HG02938 (cell line): Measurements from ENCODE around the gene SEMA5A.

Experiments
- ATAC-seq: cut with Tn5 transposase; IDR thresholded peaks from one replicate; pipeline ENCODE4 v1.9.1; 2021; ENCODE audit warnings: mild to moderate bottlenecking, moderate library complexity; ENCODE audit not compliant: unreplicated experiment

SEMA5A gene

DNA sequence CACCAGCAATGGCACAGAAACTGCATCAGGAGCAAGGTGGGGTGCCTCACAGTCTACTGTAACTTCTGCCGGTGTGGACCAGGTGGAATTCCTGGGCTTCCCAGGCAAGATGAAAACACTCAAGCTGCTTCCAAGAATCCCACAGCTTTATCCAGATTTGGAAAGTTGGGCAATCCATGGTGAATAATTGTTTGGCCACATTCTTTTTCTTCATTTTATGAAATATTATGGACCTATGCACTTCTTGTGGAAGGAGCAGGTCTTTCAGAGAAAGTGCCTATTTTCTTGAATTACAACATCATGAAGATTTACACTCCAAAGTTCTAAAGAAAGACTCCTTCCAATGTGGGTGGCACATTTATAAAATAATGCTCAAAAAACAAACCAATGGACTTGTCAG, 503.6 kb downstream of the SEMA5A start:
- no peak for ATAC-seq

DNA sequence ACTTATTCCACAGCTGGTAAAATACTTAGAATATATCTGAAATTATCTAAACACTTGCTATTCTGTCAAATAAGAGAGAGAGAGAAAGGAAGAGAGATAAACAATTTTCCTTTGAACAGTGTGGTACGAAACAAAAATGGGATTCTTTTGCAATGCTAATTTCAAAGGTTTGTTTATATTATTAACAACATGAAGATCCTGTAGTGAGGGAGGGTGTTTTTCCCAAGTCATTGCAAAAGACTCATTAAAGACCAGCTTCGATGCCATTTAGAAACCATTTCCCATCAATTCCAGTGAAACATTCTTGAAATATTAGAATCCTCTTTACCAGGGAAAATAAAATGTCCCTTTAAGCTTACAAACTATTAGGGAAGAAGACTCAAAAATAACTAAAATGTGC, 505.4 kb downstream of the SEMA5A start:
- no peak for ATAC-seq

DNA sequence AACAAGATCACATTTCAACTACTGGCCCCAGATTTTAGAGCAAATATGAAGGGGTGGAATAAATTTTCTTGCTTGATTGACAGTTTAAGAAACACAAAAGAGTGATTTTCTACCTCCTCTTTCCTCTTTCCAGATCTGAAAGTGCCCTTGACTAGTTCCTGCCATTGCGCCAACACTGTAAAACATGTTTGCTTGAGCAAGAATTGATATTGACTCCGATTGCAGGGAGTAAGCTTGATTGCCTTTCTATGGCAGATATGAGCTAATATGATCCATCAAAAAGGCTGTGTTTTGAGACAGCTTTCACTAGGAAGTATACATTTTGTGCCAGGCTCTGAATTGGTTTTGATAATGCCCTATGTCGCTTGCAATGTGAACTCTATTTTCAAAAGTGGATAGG, 508.8 kb downstream of the SEMA5A start:
- no peak for ATAC-seq

DNA sequence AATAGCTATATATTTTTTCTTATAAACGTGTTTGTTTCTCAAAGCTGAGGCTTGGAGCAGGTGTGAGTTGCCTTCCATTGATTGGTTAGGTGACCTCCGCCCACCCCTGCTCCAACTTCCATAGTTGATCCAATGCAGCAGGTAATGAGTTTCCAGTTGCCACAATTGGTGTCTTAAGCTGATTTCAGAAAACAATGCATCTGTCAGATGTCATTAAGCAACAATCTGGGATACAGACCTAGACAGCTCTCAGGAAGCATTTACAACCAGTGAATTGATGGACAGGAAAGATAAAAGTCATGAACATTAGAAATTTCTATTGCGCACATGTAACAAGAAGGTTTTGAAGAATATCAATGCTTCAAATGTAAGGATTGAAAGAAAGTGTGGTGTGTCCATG, 510.5 kb downstream of the SEMA5A start:
- no peak for ATAC-seq

DNA sequence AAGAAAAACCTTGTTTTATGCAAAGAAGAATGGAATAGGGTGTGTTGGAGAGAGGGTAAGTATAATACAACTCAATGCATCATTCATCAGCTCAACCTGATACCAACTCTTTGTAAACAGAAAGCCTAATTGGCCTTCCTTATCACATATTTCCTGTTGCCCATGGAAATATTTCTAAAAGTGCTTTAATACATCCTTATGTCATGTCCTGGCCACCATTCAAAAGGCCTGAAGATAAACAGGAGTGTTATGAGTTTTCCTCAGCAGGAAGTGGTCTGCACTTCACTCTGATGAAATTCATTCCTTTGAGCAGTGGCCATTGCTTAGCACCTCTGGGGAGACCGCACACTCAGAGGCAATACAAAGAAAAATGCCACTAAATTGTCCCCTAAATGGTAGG, 511.2 kb downstream of the SEMA5A start:
- ATAC-seq = no peak

- no peak for ATAC-seq
Measured at GRCh38 chr5:9033524-9033923, 512.4 kb downstream of the SEMA5A start.

- ATAC-seq = no peak
Measured at GRCh38 chr5:9025942-9026341, 519.9 kb downstream of the SEMA5A start.

DNA sequence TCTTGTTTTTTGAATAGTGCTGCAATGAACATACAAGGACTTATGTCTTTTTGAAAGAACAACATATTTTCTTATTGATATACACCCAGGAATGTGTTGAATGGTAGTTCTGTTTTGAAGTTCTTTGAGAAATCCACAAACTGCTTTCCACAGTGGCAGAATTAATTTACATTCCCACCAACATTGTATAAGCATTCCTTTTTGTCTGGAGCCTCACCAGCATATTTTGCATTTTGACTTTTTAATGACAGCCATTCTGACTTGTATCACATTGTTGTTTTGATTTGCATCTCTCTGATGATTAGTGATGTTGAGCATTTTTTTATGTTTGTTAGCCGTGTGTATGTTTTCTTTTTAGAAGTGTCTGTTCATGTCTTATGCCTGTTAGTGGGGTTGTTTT, 524.9 kb downstream of the SEMA5A start:
- ATAC-seq = no peak

GRCh38 chr5:9015937-9016270, 530.0 kb downstream of the SEMA5A start:
- no peak for ATAC-seq

DNA sequence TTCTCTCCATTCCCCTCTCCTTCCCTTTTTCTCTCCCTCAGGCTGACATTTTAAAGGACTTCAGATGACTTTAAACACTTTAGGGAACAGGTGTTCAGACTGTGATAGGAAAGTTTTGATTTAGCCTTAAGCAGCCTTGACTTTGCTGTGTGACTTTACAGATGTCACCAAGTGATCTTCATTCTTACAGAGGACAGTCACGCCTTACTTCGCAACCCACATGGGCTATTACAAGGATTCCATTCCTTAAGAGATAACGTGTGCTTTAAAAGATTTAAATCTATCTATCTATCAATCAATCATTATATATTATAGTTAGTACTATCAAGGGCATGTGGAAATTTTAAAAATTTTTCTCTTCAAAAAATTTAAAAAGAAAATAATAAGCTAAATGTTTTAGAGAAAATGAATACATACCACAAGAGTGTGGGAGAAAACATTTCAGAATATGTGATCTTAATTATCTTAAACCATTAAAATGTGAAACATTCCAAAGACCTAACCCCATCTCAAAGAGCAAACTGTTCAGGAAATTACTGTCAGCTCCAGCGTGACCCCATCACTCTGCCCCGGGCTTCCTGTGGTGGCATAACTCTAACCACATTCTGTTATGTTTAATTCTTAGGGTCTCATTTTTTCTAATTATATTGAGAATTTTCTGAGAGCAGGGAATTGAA, 530.5 kb downstream of the SEMA5A start:
- no peak for ATAC-seq

GRCh38 chr5:9013147-9013546, 532.7 kb downstream of the SEMA5A start:
- ATAC-seq = no peak

- no peak for ATAC-seq
Measured at GRCh38 chr5:9009931-9010651, 535.8 kb downstream of the SEMA5A start.

- ATAC-seq = no peak
Measured at GRCh38 chr5:8997542-8998070, 548.3 kb downstream of the SEMA5A start.

DNA sequence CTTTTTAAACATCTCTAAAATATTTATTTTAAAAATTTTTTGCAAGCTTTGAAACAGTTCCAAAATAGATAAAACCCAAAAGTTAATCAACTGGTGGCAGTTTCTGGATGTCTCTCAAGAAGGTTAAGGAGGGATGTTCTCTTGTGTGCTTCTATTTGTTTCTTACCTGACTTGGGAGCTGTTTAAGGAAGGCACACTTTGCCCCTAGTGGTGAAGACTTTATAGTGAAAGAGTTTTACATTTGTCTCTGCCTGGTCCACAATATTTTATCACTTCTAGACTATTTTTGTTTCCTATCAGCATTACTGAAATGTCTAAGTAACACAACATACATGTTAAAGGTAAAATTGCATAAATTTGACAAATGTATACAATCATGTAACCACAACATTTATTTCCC, 552.8 kb downstream of the SEMA5A start:
- ATAC-seq = no peak
